HG02678 (cell line): ENCODE data around the gene FAM120C.
A peak's percentile ranks its signal among the peaks of the same experiment; 100 is the strongest.

ENCODE experiments used
- ATAC-seq: cut with Tn5 transposase; IDR thresholded peaks from one replicate; pipeline ENCODE4 v1.9.1; 2021; ENCODE audit warnings: mild to moderate bottlenecking, moderate library complexity; ENCODE audit not compliant: unreplicated experiment

The FAM120C gene

GRCh38 chrX:54044126-54044876 lies 138.8 kb downstream of the FAM120C start, which contains the start of gene PHF8:
TSS of gene PHF8 (minus strand) at chrX:54044473. CDS start at chrX:54042728, 1,745 bp downstream.
- ATAC-seq = peak; percentile 86

GRCh38 chrX:54043541-54044125 lies 139.4 kb downstream of the FAM120C start:
- ATAC-seq = peak; percentile 16

- ATAC-seq = no peak
These were observed 140.0 kb downstream of the FAM120C start for GRCh38 chrX:54043056-54043455.

GRCh38 chrX:54042609-54043021 lies 140.4 kb downstream of the FAM120C start:
- no peak for ATAC-seq

- ATAC-seq = no peak
These were observed 152.7 kb downstream of the FAM120C start for GRCh38 chrX:54030329-54030728.

- ATAC-seq = no peak
These were observed 153.4 kb downstream of the FAM120C start for GRCh38 chrX:54029529-54030143.

- no peak for ATAC-seq
These were observed 158.7 kb downstream of the FAM120C start for GRCh38 chrX:54024350-54024749.
